ENCODE results near the gene ZBTB49. TPM values are rescaled to one million over a fixed set of nuclear protein-coding genes. Genes with fewer than 3 reads are reported as not detected.

The ZBTB49 gene
- total and polyA plus RNA-seq, 2 donors (not counting 3 experiments of a cell fraction or from before 2014, with no cell fraction given), result 3.8 to 5.8 TPM

DNA sequence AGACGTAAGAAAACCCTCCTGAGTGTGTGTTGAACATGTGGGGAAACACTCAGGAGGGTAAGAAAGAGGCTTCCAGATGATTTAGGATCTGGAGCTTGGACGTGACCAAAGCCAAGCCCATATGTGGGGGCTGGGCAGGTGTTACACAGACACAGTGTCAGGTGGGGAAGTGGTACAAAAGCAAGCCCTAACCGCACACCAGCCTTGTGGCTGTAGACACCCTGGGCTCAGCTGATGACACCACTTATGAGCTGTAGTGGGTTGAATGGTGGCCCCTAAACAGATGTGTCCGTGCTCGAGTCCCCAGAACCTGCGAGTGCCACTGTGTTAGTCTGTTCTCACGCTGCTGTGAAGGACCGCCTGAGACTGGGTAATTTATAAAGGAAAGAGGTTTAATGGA, 71.8 kb downstream of the ZBTB49 start:
- Histone ChIP-seq H3K79me2 (ENCODE audit: control insufficient read depth, insufficient read depth, low read length) (no peaks in the 10 kb centered on the region), H3K4me1 (ENCODE audit: control insufficient read depth, extremely low read depth, insufficient read depth, low read length) (no peaks in the 10 kb centered on the region), H3K27ac (ENCODE audit: insufficient read depth, low read depth, low read length) (no peak overlapping the region), H3K27me3 (ENCODE audit: control insufficient read depth in 2 of 2, insufficient read depth in 2 of 2, low read length in 2 of 2) (peaks cover 0 to 2% of the 10 kb centered on the region in 2 experiments), H3K9me1 (replicated peaks; ENCODE audit: control insufficient read depth, extremely low read depth, insufficient read depth, low read length) (no peaks in the 10 kb centered on the region), H2AFZ (ENCODE audit: low read depth, low read length) (no peak overlapping the region), H4K20me1 (replicated peaks; ENCODE audit: control insufficient read depth, extremely low read depth, insufficient read depth, low read length) (no peaks in the 10 kb centered on the region), H3K36me3 (ENCODE audit: control insufficient read depth in 2 of 2, extremely low read depth in 1 of 2, insufficient read depth in 2 of 2, low read length in 2 of 2) (no peaks in the 10 kb centered on the region), H3K9ac (replicated peaks; ENCODE audit: extremely low read depth, insufficient read depth, low read length) (no peak overlapping the region), H3K9me3 (replicated peaks; ENCODE audit: control insufficient read depth, insufficient read depth, low read length) (no peaks in the 10 kb centered on the region), H3K4me2 (ENCODE audit: insufficient read depth, low read length) (no peak overlapping the region), H3K4me3 (replicated peaks in 1 of 3; ENCODE audit: insufficient read depth in 1 of 3, low read depth in 1 of 3, low read length in 3 of 3) (no peak overlapping the region)
- dilution Hi-C loops (cut with MboI; ENCODE audit: extremely low pct_ligation_motif_present, low sequenced_read_pairs) (no loop called here), intact Hi-C loops (cut with micrococcal nuclease) (no loop called here)
- FAIRE-seq, result no peak
- no peak for DNase-seq (ENCODE audit: low read depth, low spot score)
- POLR2A ChIA-PET, result no interaction called here
- TF ChIP-seq FOS (IDR thresholded peaks at IDR 0.05; ENCODE audit: borderline replicate concordance, insufficient read depth, low read length) (no peak), GATA2 (IDR thresholded peaks at IDR 0.05; ENCODE audit: insufficient read depth, insufficient read length, low read depth, low read length) (no peak), JUN (IDR thresholded peaks at IDR 0.05; ENCODE audit: borderline replicate concordance, insufficient read depth, insufficient read length, low read depth) (no peak), EZH2 (IDR thresholded peaks at IDR 0.05; ENCODE audit: borderline replicate concordance, low read depth, low read length, severe bottlenecking) (no peak), POLR2A (IDR thresholded peaks at IDR 0.05; ENCODE audit: low read depth, low read length) (no peak), POLR2AphosphoS5 (IDR thresholded peaks at IDR 0.05; ENCODE audit: insufficient read depth, low read depth, low read length) (no peak)
- TF ChIP-seq, protein P1, sequence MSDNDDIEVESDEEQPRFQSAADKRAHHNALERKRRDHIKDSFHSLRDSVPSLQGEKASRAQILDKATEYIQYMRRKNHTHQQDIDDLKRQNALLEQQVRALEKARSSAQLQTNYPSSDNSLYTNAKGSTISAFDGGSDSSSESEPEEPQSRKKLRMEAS (IDR thresholded peaks at IDR 0.05; ENCODE audit: insufficient read depth, insufficient read length), result no peak
- BruUV-seq (replicated peaks), result no TSS peak
- CTCF ChIA-PET, result no interaction called here

GRCh38 chr4:4362991-4363697, 73.1 kb downstream of the ZBTB49 start:
- H3K27ac ChIP-seq (ENCODE audit: insufficient read depth, low read depth, low read length), result no peak overlapping the region
- H3K9me3 ChIP-seq (replicated peaks; ENCODE audit: control insufficient read depth, insufficient read depth, low read length), result no peaks in the 10 kb centered on the region
- H3K36me3 ChIP-seq (ENCODE audit: control insufficient read depth in 2 of 2, extremely low read depth in 1 of 2, insufficient read depth in 2 of 2, low read length in 2 of 2), result no peaks in the 10 kb centered on the region
- no peak overlapping the region for H3K4me2 ChIP-seq (ENCODE audit: insufficient read depth, low read length)
- dilution Hi-C loops (cut with MboI; ENCODE audit: extremely low pct_ligation_motif_present, low sequenced_read_pairs), result no loop called here
- CTCF ChIA-PET, result no interaction called here
- H2AFZ ChIP-seq (ENCODE audit: low read depth, low read length), result no peak overlapping the region
- H3K79me2 ChIP-seq (ENCODE audit: control insufficient read depth, insufficient read depth, low read length), result no peaks in the 10 kb centered on the region
- POLR2A ChIA-PET, result no interaction called here
- no peaks in the 10 kb centered on the region for H3K4me1 ChIP-seq (ENCODE audit: control insufficient read depth, extremely low read depth, insufficient read depth, low read length)
- no TSS peak for BruUV-seq (replicated peaks)
- no peaks in the 10 kb centered on the region for H4K20me1 ChIP-seq (replicated peaks; ENCODE audit: control insufficient read depth, extremely low read depth, insufficient read depth, low read length)
- no peaks in the 10 kb centered on the region for H3K9me1 ChIP-seq (replicated peaks; ENCODE audit: control insufficient read depth, extremely low read depth, insufficient read depth, low read length)
- FAIRE-seq (no peak), DNase-seq (ENCODE audit: low read depth, low spot score) (no peak)
- H3K27me3 ChIP-seq (ENCODE audit: control insufficient read depth in 2 of 2, insufficient read depth in 2 of 2, low read length in 2 of 2), result peaks cover 0 to 2% of the 10 kb centered on the region in 2 experiments
- intact Hi-C loops (cut with micrococcal nuclease), result no loop called here
- H3K4me3 ChIP-seq (replicated peaks in 1 of 3; ENCODE audit: insufficient read depth in 1 of 3, low read depth in 1 of 3, low read length in 3 of 3), result no peak overlapping the region
- H3K9ac ChIP-seq (replicated peaks; ENCODE audit: extremely low read depth, insufficient read depth, low read length), result no peak overlapping the region
- no peak for TF ChIP-seq CTCF (IDR thresholded peaks at IDR 0.05; ENCODE audit: extremely low read depth in 1 of 2, insufficient read depth in 1 of 2, low read depth in 1 of 2, low read length in 2 of 2)
- no peak for TF ChIP-seq POLR2A (IDR thresholded peaks at IDR 0.05; ENCODE audit: low read depth, low read length)
- TF ChIP-seq, protein P1 (IDR thresholded peaks at IDR 0.05; ENCODE audit: insufficient read depth, insufficient read length), result no peak
- TF ChIP-seq EZH2 (IDR thresholded peaks at IDR 0.05; ENCODE audit: borderline replicate concordance, low read depth, low read length, severe bottlenecking), result no peak
- TF ChIP-seq FOS (IDR thresholded peaks at IDR 0.05; ENCODE audit: borderline replicate concordance, insufficient read depth, low read length), result no peak
- no peak for TF ChIP-seq JUN (IDR thresholded peaks at IDR 0.05; ENCODE audit: borderline replicate concordance, insufficient read depth, insufficient read length, low read depth)
- no peak for TF ChIP-seq GATA2 (IDR thresholded peaks at IDR 0.05; ENCODE audit: insufficient read depth, insufficient read length, low read depth, low read length)
- no peak for TF ChIP-seq POLR2AphosphoS5 (IDR thresholded peaks at IDR 0.05; ENCODE audit: insufficient read depth, low read depth, low read length)
- TF ChIP-seq MYC (IDR thresholded peaks at IDR 0.05; ENCODE audit: low read depth, low read length), result no peak

Measured in endothelial cell of umbilical vein (primary cell).